GM06990 (cell line): ENCODE results near the gene TAL2.

ENCODE experiments used
- DNase-seq: peaks from one replicate; pipeline ENCODE4 v3.0.0-alpha.2; 2011; ENCODE audit not compliant: insufficient read length; ENCODE audit errors: extremely low read depth
- H3K27me3 ChIP-seq: replicated peaks from 2 replicates; pipeline ENCODE4 v1.6.0; 2011; ENCODE audit warnings: low read length; ENCODE audit not compliant: control insufficient read depth, insufficient read depth
- H3K36me3 ChIP-seq: 2 replicates; pipeline ENCODE4 v1.5.1; 2011; ENCODE audit warnings: low read length; ENCODE audit not compliant: control insufficient read depth, insufficient read depth
- H3K4me3 ChIP-seq: replicated peaks from 2 replicates; pipeline ENCODE4 v1.5.1; 2011; ENCODE audit warnings: low read depth, mild to moderate bottlenecking, control low read depth, low read length
- TF ChIP-seq, protein P1 (sequence below): IDR thresholded peaks from 2 replicates; pipeline ENCODE4 v1.5.1; 2011; ENCODE audit warnings: low read length, control low read depth, mild to moderate bottlenecking, inconsistent platforms; ENCODE audit not compliant: insufficient read depth, poor library complexity, severe bottlenecking

Gene TAL2

DNA sequence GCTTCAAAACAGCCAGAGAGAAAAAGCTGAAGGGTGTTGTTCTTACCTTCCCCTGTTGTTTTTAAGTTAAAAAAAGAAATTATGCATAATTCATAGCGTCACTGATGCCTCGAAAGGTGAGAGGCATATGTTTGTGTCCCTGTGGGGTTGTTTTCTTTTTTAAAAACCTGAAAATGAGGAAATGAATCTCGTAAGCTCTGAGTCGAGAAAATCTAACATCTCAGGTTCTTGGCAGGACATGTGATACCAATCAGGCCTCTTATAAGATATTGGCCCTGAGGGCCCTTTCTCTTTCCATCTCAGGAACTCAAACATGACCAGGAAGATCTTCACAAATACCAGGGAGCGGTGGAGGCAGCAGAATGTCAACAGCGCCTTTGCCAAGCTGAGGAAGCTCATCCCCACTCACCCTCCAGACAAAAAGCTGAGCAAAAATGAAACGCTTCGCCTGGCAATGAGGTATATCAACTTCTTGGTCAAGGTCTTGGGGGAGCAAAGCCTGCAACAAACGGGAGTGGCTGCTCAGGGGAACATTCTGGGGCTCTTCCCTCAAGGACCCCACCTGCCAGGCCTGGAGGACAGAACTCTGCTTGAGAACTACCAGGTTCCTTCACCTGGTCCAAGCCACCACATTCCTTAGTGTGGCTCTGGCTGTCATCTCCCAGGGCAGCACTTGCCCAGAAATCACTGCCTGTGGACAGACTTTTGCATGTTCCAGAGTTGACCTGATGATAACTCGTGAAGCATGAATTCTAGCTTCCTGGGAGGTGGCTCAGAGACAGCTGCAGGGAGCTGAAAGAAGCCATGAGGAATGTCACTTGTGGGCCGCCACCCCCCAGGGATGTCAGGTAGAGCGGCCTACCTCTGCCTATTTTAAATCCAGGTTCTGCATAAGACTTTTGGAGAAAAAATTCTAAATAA is at the start of gene TAL2:
TAL2 (plus strand) TSS at position 274 of the 921 bp plus-strand sequence; CDS start at position 314, 40 bp downstream.
- DNase-seq: peak; percentile 51
- no peaks in the 10 kb centered on the region for H3K27me3 ChIP-seq
- no peak within 1 kb of the TSS for H3K4me3 ChIP-seq
- no peaks in the 10 kb centered on the region for H3K36me3 ChIP-seq
- TF ChIP-seq, protein P1, sequence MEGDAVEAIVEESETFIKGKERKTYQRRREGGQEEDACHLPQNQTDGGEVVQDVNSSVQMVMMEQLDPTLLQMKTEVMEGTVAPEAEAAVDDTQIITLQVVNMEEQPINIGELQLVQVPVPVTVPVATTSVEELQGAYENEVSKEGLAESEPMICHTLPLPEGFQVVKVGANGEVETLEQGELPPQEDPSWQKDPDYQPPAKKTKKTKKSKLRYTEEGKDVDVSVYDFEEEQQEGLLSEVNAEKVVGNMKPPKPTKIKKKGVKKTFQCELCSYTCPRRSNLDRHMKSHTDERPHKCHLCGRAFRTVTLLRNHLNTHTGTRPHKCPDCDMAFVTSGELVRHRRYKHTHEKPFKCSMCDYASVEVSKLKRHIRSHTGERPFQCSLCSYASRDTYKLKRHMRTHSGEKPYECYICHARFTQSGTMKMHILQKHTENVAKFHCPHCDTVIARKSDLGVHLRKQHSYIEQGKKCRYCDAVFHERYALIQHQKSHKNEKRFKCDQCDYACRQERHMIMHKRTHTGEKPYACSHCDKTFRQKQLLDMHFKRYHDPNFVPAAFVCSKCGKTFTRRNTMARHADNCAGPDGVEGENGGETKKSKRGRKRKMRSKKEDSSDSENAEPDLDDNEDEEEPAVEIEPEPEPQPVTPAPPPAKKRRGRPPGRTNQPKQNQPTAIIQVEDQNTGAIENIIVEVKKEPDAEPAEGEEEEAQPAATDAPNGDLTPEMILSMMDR: no peak

DNA sequence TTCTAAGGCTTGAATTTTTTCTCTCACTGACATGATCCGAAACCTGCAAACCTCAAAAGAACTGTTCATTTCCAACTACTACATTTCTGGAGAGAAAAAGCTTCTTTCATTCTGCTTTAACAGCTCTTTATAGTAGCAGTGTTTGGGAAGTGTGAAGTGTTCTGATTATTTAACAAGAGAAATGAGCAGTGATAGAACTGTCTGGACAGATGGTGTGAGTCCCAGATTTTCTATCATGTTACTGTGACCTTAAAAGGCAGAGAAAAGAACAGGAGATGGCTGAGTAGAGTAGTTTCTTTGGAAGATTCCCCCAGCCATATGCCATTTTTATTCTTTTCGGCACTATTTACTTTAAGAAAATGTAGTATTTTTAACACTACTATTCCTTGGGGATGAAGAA is 41.3 kb upstream of the TAL2 start:
- TF ChIP-seq, protein P1: no peak
- H3K27me3 ChIP-seq: no peaks in the 10 kb centered on the region
- no peak overlapping the region for H3K4me3 ChIP-seq
- no peak for DNase-seq
- no peaks in the 10 kb centered on the region for H3K36me3 ChIP-seq

DNA sequence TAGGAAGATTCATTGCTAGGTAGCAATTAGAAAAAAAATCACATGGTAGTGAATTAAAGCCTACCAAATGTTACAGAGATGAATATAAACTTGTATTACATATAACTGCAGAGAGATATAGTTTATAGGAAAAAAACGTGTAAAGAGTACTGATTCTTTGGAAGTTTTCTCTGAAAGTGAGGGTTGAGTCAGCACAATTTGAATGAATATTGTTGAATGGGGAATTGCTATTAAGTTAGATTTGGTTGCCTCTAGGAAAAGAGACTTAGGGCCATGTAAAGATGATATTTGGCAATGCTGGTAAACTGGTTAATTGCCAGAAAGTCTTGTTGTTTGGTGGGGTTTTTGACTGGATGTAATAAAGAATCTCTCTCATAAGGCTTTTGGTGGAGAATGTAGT is 37.2 kb upstream of the TAL2 start:
- TF ChIP-seq, protein P1: no peak
- H3K27me3 ChIP-seq: no peaks in the 10 kb centered on the region
- H3K36me3 ChIP-seq: no peaks in the 10 kb centered on the region
- DNase-seq: no peak
- no peak overlapping the region for H3K4me3 ChIP-seq

DNA sequence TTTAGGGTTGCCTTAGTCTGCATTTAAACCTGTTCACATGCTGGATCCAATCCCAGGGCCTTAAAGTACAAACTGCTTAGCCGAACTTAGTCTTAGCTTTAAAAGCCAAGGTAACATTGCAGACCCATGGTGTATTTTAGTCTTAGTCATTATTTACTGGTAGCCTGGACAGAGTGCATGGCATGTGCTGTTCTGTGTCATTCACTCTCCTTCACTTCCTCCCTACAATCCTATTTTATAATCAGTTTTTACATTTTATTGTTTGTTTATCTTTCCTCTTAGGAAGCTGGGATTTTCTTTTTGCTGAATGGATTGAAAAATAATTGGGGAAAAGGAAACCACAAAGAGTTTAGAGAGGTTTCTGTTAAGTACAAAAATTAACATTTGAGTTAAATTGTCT is 29.4 kb upstream of the TAL2 start:
- Histone ChIP-seq H3K36me3 (no peaks in the 10 kb centered on the region), H3K27me3 (no peaks in the 10 kb centered on the region), H3K4me3 (no peak overlapping the region)
- TF ChIP-seq, protein P1: no peak
- DNase-seq: no peak

DNA sequence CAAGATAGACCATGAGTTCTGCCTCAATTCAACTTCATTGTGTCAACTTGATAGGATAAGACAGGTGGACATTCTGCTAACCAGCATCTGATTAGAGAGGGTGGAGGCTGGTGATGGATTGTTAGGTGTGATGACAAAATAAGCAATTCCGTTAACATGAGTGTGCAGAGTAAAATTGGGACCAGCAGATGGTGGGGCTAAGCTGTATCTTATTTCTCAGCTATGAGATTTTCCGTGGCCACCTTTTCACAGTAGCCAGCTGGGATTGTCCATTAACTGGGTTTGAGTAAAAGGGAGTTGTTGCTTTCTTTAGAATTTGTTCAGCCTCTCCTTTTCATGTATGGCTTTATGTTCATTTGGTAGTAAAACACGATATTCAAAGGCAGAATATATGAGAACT is 28.8 kb upstream of the TAL2 start:
- H3K27me3 ChIP-seq: no peaks in the 10 kb centered on the region
- DNase-seq: no peak
- no peaks in the 10 kb centered on the region for H3K36me3 ChIP-seq
- H3K4me3 ChIP-seq: no peak overlapping the region
- TF ChIP-seq, protein P1: no peak
